ENCODE results near the gene ADH4.
"Not testable (repeated sequence)": the region's sequence is repeated elsewhere in the genome, so short reads cannot be mapped to it uniquely, and the experiment has no call there.

ADH4 gene

DNA sequence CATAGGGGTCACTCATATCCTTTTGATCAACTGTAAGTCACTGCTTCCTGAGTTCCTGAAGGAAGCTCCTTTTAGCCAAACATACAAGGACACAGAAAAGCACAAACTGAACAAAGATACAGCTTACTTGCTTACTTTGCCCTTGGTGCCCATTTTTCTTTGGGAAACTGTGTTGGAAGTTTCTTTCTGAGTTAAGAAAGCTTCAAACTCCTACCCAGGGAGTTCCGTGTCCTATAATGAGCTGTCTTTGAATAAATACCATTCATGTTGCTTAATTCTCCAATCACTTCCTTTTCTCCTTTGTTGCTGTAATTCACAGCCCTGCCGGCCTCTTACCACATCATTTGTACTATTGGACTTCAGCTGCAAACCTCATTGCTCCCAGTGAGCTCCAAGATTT is at the start of gene ADH4:
Gene ADH4, minus strand, starts transcription at position 228 of the 400 bp plus-strand sequence. Its CDS starts 75 bp downstream, at position 153.
- DNase-seq (ENCODE audit: low spot score) = no peak

GRCh38 chr4:99190336-99190735 is 46.2 kb upstream of the ADH4 start:
- DNase-seq (ENCODE audit: low spot score) = no peak

- not testable (repeated sequence) for DNase-seq (ENCODE audit: low spot score)
Measured at GRCh38 chr4:99189900-99190299, 45.8 kb upstream of the ADH4 start.

DNA sequence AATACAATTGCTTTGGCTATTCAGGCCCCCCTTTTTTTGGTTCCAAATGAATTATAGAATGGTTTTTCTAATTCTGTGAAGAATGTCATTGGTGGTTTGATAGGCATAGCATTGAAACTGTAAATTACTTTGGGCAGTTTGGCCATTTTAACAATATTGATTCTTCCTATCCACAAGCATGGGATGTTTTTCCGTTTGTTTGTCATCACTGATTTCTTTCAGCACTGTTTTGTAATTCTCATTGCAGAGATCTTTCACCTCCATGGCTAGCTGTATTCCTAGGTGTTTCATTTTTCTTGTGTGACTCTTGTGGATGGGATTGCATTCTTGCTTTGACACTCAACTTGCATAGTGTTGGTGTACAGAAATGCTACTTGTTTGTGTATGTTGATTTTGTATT is 41.9 kb upstream of the ADH4 start:
- DNase-seq (ENCODE audit: low spot score) = no peak

DNA sequence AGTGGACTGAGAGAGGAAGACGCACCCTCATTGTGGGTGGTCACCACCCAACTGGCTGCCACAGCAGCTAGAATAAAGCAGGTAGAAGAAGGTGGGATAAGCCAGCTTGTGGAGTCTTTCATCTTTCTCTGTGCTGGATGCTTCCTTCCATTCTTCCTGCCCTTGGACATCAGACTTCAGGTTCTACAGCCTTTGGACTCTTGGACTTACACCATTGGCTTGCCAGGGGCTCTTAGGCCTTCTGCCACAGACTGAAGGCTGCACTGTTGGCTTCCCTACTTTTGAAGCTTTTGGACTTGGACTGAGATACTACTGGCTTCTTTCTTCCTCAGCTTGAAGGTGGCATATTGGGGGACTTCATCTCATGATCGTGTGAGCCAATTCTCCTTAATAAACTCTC is 41.5 kb upstream of the ADH4 start:
- DNase-seq (ENCODE audit: low spot score) = no peak

DNA sequence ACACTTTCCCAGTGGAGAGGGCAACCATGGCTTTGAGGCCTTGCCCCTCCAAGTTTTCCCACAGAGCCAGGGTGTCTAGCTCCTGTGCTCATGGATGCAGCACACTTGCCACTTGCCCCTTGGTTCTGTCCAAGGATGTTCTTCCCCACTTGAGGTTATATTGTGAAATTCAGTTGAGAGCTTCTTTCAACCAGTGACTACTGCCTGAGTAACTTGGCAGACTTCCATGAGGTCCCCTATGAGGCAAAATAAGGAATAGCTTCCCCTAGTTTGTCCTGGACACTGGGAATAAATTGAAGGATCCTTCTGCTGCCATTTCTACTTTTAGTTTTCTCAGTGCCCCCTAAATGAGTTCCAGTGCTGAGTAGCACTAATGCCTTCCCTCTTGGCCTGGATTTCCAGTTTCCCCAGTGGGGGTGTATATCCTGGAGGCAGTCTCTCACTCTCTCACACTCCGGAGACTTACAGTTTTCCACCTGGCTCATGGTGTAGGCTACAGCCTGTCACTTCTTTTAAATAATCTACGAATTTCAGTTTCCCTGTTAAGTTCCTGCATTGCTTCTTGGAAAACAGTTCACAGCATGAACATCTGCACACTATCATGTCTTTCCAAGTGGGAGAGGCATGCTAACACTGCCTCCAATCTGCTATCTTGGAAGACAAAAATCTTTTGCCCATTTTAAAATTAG is 36.4 kb upstream of the ADH4 start:
- DNase-seq (ENCODE audit: low spot score) = no peak

DNA sequence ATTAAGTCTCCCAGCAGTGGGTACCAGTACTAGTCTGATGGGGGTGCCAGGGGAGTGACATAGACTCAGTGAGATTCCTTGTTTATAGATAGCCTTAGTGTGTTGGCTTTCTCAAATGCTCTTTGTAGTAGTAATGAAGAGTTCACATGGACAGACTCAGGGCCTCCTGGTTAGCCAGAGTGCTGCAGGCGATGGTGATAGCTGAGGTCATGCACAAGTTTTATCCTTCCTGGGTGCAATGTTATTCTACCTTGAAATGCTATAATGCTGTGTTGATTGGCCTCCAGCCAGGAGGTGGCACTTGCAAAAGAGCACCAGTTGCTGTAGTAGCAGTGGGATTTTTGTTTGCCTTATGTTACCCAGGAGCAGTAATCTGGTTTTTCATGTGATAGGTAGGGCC is 35.5 kb upstream of the ADH4 start:
- no peak for DNase-seq (ENCODE audit: low spot score)

GRCh38 chr4:99179178-99179577 is 35.1 kb upstream of the ADH4 start:
- no peak for DNase-seq (ENCODE audit: low spot score)

- DNase-seq (ENCODE audit: low spot score) = no peak
Measured at GRCh38 chr4:99166544-99166943, 22.4 kb upstream of the ADH4 start.

DNA sequence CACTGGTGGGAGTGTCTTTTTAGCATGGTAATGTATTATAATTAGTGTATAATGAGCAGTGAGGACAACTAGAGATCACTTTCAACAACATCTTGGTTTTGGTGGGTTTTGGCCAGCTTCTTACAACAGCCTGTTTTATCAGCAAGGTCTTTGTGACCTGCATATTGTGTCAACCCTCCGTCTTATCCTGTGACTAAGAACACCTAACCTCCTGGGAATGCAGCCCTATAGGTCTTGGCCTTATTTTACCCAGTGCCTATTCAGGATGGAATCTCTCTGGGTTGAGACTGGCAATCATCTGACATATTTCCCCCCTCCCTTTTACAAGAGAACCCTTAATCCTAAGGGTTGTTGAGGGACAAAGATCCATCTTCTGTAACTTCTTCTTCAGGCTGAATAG is 21.9 kb upstream of the ADH4 start:
- no peak for DNase-seq (ENCODE audit: low spot score)

GRCh38 chr4:99161373-99162099 is 17.4 kb upstream of the ADH4 start:
- no peak for DNase-seq (ENCODE audit: low spot score)

DNA sequence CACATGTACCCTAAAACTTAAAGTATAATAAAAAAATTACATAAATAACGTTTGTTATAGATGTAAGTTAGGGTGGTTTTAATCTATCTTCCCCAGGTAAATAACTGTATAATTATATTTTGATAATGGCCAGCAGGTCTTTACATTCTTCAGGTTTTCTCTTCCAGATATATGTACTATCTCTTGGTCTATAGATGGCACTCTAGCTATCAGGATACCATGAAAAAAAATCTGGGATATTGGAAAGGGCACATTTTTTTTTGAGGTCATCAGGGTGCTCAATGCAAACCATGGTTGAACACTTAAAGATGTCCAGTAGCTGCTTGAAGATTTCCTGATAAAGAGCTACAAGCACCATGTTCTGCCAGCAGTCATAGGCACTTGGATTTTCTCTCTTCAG is 15.6 kb upstream of the ADH4 start:
- no peak for DNase-seq (ENCODE audit: low spot score)

- DNase-seq (ENCODE audit: low spot score) = no peak
Measured at GRCh38 chr4:99157478-99157935, 13.4 kb upstream of the ADH4 start.

DNA sequence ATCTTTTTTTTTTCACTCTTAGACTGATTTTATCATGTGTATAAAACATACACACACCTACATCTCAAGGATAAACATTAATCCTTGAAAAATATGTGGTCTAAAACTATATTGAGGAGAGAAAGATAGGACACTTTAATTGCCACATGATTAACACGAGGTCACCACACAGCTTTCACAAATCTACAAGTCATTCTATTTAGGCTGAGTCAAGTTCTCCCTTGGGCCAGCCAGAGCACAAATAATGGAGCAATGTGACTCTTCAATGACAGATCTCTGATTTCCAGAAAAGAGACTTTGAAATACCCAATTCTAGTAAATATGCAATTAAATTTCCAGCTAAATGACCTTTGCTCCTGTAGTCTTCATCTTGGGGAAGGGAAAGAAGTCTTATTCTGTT is 12.9 kb upstream of the ADH4 start:
- DNase-seq (ENCODE audit: low spot score) = no peak

DNA sequence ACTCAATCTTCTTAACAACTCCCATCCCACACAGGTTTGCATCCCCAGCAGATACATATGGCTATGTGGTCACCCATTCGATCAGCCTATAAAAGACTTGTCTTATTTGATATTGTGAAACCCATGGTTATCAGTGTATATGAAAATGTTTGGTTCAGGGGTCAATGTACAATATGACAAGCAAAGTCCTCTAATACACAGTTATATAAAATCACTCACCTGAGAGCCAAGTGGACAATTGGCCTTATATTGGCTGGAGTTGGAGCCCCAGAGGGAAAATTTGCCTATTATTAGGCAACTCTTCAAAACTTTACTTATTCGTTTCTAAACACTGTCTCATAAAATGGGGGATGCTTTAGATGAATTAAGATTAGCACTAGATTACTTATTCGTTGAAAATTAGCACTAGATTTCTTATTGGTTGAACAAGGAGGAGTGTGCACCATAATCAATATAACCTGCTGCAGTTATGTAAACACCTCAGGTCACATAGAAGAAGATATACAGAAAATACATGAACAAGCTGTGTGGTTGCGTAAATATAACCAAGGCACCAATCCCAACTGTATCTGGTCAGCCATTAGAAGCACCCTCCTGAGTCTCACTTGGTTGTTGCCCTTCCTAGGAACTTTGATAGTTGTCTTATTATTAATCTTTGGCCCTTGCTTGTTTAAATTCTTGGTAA is 10.7 kb upstream of the ADH4 start:
- DNase-seq (ENCODE audit: low spot score) = no peak

- no peak for DNase-seq (ENCODE audit: low spot score)
Measured at GRCh38 chr4:99151995-99152394, 7.9 kb upstream of the ADH4 start.

DNA sequence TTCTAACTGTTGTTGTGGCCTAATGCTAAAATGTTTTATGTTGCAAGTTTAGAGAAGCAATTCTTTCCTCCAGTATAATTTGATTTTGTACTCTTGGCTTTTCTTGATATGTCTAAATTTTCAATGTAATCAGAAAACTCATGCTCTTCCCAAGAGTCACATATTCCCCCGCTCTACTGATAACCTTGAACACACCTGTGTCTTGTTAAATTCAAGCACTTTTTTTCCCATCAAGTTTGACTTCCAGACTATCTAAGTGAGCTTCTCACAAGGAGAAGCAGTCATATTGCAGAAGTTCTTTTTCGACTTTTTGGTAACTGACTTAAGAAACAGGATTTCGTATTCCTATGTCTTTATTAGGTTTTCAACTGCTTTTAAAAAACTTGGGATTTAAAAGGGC is 7.4 kb upstream of the ADH4 start:
- no peak for DNase-seq (ENCODE audit: low spot score)

DNA sequence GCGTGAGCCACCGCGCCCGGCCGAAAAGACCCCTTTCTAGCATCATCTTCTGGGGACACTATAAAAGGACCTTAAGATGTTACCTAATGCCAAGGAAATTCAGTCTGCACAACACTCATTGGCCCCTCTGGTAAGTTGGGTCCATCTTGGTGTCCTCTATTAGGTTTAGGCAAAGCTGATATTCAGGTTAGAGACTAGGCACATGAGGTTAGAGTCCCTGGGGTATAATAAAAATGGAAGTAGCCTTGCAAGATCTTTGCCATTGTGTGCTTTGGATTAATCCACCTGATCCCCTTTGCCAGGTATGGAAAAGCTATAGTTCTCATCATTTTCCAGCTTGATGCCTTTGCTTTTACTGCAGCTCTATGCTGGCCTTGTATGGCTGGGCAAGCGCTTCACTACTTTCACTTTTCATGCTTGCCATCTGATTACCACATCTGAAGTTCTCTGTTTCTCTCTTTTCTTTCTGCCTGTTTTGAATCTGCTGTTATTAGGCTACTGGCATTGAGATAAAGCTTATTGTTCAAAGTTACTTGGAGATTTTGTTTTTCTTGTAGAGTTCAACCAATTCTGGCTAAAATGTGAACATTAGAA is 5.4 kb upstream of the ADH4 start:
- no peak for DNase-seq (ENCODE audit: low spot score)

DNA sequence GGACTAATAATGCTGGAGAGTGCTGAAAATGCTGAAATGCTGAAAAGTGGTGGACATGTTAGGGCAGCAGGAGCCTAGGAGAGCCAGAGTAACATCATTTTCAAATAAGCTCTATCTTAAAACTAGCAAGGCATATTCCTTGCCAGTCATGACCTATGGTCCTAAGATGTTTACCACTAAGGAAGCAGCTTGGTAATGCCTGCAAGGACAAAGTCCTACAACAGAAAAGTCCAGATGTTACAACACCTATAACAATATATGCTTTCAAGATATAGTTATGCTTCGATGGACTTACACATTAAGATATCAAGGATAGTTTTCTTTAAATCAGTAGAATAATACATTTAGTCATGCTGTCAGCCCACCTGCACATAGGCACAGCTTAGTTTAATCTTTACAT is 4.5 kb upstream of the ADH4 start:
- no peak for DNase-seq (ENCODE audit: low spot score)

DNA sequence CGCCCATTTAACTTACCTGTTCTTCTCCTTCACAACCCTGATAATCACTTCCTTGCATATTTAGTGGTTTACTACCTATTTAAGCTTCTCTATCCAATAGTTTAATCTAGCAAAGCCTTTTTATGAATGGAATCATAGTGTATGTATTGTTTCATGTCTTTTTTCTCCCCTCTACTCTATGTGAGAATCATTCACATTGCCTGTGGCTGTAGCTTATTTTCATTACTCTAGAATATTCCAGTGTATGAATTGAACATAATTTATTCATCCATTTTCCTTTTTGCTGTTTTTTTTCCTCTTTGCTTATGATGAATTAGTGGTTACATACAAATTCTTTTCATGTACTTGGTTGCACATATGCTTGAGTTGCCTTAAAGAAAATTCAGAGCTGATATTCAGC is 490 bp upstream of the ADH4 start:
- DNase-seq (ENCODE audit: low spot score) = no peak

DNA sequence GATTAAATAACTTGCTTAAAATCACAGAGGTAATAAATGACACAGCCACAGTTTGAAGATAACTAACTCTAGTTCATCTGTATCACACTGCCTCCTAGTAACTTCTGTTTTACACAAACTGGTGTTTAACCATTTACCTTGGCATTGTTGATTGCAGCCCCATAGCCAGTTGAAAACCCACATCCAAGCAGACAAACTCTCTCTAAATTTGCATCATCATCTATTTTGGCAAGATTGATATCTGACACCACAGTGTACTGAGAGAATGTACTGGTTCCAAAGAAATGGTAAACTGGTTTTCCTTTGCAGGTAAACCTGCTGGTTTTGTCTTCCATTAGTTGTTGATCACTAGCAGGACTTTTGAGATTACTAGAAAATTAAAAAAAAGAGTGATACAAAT is 7.8 kb downstream of the ADH4 start:
- no peak for DNase-seq (ENCODE audit: low spot score)

- DNase-seq (ENCODE audit: low spot score) = no peak
Measured at GRCh38 chr4:99135541-99136162, 8.4 kb downstream of the ADH4 start.
